ENCODE measurements around the gene AHCYL2. TPM values are rescaled to one million over a fixed set of nuclear protein-coding genes. Genes with fewer than 3 reads are reported as not detected.
"Not testable (repeated sequence)": the region's sequence is repeated elsewhere in the genome, so short reads cannot be mapped to it uniquely, and the experiment has no call there.

AHCYL2 gene
- total and polyA plus RNA-seq, 5 experiments from 2014 or later = 5.9 to 19.3 (median 10.6) TPM

DNA sequence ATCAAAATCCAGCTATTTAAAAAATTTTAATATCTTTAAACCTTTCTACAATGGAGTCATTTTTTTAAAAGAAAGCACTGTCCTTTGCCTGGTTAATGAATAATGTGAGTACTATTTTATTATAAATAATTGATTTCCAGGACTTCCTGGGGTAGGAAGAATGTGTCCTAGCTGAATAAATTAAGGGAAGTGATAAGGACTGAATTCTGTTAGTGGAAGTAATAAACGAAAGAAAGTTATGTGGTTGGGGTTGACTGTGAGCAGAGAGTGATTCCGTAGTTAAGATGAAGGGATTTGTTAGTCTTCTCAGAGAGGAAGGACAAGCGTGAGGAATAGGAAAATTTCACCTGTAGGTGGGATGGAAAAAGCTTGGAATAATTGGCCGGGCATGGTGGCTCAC lies 59.1 kb downstream of the AHCYL2 start:
- H3K9me3 Mint-ChIP-seq = no peaks in the 10 kb centered on the region
- H3K36me3 Mint-ChIP-seq = peaks cover 0 to 22% (median 7%) of the 10 kb centered on the region in 3 donors
- no peaks in the 10 kb centered on the region for H3K27me3 Mint-ChIP-seq
- POLR2A ChIA-PET = no interaction called here
- peak overlapping the region in 1 of 10 donors; percentile 51 for H3K27ac Mint-ChIP-seq
- peaks cover 1 to 11% (median 3%) of the 10 kb centered on the region in 4 donors for H3K4me1 Mint-ChIP-seq
- ATAC-seq (no peak), DNase-seq (no peak)
- no peak overlapping the region for H3K4me3 Mint-ChIP-seq

DNA sequence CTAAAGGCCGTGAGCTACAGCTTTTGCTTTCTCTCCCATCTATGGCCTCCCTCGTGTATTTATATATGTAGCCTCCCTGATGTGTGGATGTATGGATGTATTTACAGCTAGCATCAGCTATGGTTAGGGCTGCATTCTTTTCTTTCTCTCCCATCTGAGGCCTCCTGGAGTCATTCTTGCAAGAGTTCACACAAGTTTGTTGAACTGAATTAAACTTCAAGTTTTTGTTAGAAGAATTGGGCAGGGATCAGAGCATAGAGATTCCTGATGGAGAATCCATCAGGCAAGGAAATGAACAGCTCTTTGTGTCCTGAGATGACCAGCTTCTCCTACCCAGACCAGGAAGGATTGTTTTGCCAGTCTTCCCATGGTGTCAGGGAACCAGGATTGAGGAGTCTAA lies 60.3 kb downstream of the AHCYL2 start:
- POLR2A ChIA-PET = no interaction called here
- Mint-ChIP-seq H3K4me1 (peaks cover 1 to 6% (median 3%) of the 10 kb centered on the region in 4 donors), H3K36me3 (peaks cover 0 to 20% (median 7%) of the 10 kb centered on the region in 3 donors), H3K9me3 (no peaks in the 10 kb centered on the region), H3K27me3 (no peaks in the 10 kb centered on the region), H3K27ac (no peak overlapping the region), H3K4me3 (no peak overlapping the region)
- ATAC-seq (no peak), DNase-seq (no peak)

DNA sequence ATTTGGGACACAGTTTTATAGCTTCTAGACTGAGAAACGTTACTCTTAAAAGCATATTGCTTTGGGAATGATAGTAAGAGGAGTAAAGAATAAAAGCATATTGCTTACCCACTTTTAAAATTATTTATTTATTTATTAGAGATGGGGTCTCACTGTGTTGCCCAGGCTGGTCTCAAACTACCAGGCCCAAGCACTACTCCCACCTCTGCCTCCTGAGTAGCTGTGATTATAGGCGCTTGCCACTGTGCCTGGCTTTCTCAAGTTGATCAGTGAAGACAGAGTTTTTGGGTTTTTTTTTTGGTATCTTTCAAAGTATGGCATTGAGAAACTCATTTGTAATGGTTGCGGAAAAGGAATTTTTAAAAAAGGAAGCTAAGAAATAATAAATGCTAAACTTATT lies 68.0 kb downstream of the AHCYL2 start:
- POLR2A ChIA-PET = no interaction called here
- Mint-ChIP-seq H3K36me3 (peaks cover 0 to 12% (median 7%) of the 10 kb centered on the region in 3 donors), H3K4me1 (no peaks in the 10 kb centered on the region), H3K4me3 (no peak overlapping the region), H3K9me3 (no peaks in the 10 kb centered on the region), H3K27ac (no peak overlapping the region), H3K27me3 (no peaks in the 10 kb centered on the region)
- no peak for ATAC-seq
- no peak for DNase-seq

DNA sequence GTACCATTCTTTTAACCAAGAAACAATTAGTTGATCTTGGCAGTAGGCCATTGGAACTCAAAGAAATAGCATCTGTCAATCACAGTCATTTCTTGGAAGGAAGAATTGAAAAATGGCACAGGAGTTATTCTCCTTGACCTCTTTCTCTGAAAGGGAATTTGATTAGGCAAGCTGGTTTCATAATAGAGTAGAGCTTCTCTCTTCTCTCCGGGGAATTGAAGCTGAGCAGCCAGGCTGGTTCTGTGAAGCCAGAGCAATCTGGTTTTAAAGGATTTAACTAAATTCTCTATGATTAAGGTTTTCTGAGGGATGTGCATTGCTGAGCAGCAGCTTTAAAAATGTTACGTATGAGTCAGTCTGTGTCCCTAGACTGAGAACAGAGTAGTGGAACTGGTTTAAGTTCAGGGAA lies 70.2 kb downstream of the AHCYL2 start:
- H3K9me3 Mint-ChIP-seq = no peaks in the 10 kb centered on the region
- H3K36me3 Mint-ChIP-seq = peaks cover 0 to 5% (median 2%) of the 10 kb centered on the region in 3 donors
- H3K27me3 Mint-ChIP-seq = no peaks in the 10 kb centered on the region
- ATAC-seq (no peak), DNase-seq (no peak)
- POLR2A ChIA-PET = no interaction called here
- H3K27ac Mint-ChIP-seq = peak overlapping the region in 1 of 10 donors; percentile 41
- H3K4me3 Mint-ChIP-seq = no peak overlapping the region
- H3K4me1 Mint-ChIP-seq = no peaks in the 10 kb centered on the region

DNA sequence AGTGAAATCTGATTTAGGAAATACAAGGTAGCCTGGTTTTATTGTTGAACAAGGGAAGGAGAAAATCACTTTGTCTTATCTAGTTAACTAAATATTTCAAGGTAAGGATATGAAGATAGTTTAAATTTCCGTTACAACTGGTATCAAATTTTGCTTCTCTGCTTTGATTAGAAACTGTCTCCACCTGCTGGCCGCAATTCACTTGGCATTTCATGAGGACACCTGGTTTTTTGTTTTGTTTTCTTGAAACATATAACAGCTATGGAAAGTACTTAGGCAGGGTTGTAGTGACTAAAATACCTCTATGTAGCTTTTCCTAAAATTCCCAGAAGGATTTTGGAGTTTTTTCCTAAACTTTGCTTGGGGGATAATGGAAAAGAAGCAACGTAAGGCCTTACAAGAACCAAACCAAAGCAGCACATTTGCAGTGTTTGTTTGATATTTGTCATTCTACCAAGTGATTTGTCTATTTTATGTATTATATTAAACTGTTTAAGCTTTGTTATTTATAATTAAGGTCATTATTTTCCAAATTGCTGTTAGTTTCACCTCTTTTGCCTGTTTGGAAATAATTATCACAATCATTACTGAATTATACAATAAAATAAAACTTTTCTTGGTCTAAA lies 73.6 kb downstream of the AHCYL2 start:
- POLR2A ChIA-PET = interaction anchor here (0.9 to 1.6 kb wide), 2 partner anchors 74 to 80 kb away, joined by 3 to 4 read pairs; partner anchors contain the start of gene AHCYL2
- Mint-ChIP-seq H3K36me3 (peaks cover 0 to 12% (median 6%) of the 10 kb centered on the region in 3 donors), H3K27ac (no peak overlapping the region), H3K4me3 (no peak overlapping the region), H3K9me3 (peaks cover 0 to 8% (median 0%) of the 10 kb centered on the region in 9 donors), H3K27me3 (no peaks in the 10 kb centered on the region), H3K4me1 (peaks cover 0 to 7% (median 2%) of the 10 kb centered on the region in 4 donors)
- no peak for ATAC-seq
- peak; percentile 7 to 76 (median 35) for DNase-seq

DNA sequence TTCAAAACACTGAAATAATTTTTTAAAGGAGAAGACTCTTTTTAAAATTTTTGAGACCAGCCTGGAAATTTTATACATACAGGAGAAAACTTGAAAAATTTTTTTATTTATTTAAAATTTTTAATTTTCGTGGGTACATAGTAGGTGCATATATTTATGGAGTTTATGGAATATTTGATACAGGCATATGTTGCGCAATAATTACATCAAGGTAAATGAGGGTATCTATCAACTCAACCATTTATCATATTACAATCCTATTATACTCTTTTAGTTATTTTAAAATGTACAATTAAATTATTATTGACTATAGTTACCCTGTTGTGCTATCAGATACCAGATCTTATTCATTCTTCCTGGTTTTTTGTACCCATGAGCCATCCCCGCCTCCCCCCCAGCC lies 75.1 kb downstream of the AHCYL2 start:
- DNase-seq = no peak
- Mint-ChIP-seq H3K27ac (no peak overlapping the region), H3K4me3 (no peak overlapping the region), H3K4me1 (peaks cover 0 to 7% (median 2%) of the 10 kb centered on the region in 4 donors), H3K27me3 (no peaks in the 10 kb centered on the region), H3K36me3 (peaks cover 10 to 21% (median 13%) of the 10 kb centered on the region in 3 donors), H3K9me3 (peaks cover 0 to 9% (median 3%) of the 10 kb centered on the region in 9 donors)
- POLR2A ChIA-PET = interaction anchor here (0.6 kb wide), 1 partner anchor 562 kb away, joined by 4 read pairs; no protein-coding TSS in a partner anchor
- ATAC-seq = no peak

DNA sequence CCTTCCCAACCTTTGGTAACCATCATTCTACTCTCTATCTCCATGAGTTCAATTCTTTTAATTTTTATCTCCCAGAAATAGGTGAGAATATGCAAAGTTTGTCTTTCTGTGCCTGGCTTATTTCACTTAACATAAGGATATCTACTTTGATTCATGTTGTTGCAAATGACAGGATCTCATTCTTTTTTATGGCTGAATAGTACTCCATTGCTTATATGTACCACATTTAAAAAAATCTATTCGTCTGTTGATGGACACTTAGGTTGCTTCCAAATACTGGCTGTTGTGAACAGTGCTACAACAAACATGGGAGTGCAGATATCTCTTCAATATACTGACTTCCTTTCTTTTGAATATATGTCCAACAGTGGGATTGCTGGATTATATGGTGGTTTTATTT lies 75.5 kb downstream of the AHCYL2 start:
- H3K4me1 Mint-ChIP-seq, POLR2A ChIA-PET, H3K4me3 Mint-ChIP-seq: not testable (repeated sequence)

DNA sequence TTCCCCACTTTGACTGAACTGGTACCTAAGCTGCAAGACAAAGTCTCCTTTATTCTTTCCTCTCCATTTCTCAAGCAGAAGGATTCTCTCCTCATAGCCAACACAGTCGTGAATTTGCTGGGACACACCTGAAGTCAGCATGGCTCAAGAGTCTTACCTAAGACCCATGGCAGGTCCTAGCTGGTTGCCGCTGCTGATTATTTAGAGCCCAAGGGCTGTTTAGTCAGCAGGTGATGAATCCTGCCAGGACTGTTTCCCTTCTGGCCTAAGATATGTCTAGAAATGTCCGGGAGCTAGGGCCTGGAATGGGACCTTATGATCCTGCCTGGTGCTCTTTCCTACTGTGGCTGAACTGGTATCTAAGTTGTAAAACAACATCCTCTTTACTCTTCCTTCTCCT lies 82.8 kb downstream of the AHCYL2 start:
- POLR2A ChIA-PET = no interaction called here
- DNase-seq (no peak), ATAC-seq (no peak)
- H3K36me3 Mint-ChIP-seq = peaks cover 18 to 22% (median 21%) of the 10 kb centered on the region in 3 donors
- H3K9me3 Mint-ChIP-seq = peaks cover 0 to 12% (median 2%) of the 10 kb centered on the region in 9 donors
- H3K4me3 Mint-ChIP-seq = no peak overlapping the region
- H3K4me1 Mint-ChIP-seq = peaks cover 0 to 18% (median 8%) of the 10 kb centered on the region in 4 donors
- H3K27ac Mint-ChIP-seq = peak overlapping the region in 2 of 10 donors; percentile 34 to 51
- H3K27me3 Mint-ChIP-seq = no peaks in the 10 kb centered on the region

More for the DNA sequence above, 75.5 kb downstream of the AHCYL2 start:
- H3K36me3 Mint-ChIP-seq = peaks cover 10 to 23% (median 14%) of the 10 kb centered on the region in 3 donors
- H3K27ac Mint-ChIP-seq, H3K27me3 Mint-ChIP-seq, ATAC-seq, DNase-seq: not testable (repeated sequence)
- H3K9me3 Mint-ChIP-seq = peaks cover 0 to 12% (median 3%) of the 10 kb centered on the region in 9 donors

DNA sequence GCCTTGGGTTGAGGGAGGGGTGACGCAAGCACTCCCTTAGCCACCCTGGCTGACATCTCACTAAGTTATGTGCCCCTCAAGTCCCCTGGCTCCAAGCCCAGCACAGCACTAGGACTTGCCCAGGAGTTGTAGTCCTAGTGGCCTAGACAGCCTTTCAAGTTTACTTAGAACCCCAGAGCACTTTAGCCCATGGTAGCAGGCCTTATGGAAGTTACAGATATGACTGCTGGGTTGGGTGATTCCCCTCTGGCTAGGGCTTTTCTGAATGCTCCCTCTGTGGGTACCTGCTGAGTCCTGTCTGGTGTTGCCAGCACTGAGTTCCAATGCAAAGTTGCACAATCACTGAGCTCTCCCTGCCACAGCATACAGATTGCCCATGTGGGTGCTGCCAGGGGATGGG lies 83.2 kb downstream of the AHCYL2 start:
- H3K4me3 Mint-ChIP-seq = no peak overlapping the region
- POLR2A ChIA-PET = no interaction called here
- ATAC-seq (no peak), DNase-seq (no peak)
- H3K36me3 Mint-ChIP-seq = peaks cover 17 to 22% (median 21%) of the 10 kb centered on the region in 3 donors
- H3K4me1 Mint-ChIP-seq = peaks cover 0 to 20% (median 9%) of the 10 kb centered on the region in 4 donors
- H3K27me3 Mint-ChIP-seq = no peaks in the 10 kb centered on the region
- peak overlapping the region in 2 of 10 donors; percentile 34 to 51 for H3K27ac Mint-ChIP-seq
- H3K9me3 Mint-ChIP-seq = peaks cover 0 to 12% (median 2%) of the 10 kb centered on the region in 9 donors

DNA sequence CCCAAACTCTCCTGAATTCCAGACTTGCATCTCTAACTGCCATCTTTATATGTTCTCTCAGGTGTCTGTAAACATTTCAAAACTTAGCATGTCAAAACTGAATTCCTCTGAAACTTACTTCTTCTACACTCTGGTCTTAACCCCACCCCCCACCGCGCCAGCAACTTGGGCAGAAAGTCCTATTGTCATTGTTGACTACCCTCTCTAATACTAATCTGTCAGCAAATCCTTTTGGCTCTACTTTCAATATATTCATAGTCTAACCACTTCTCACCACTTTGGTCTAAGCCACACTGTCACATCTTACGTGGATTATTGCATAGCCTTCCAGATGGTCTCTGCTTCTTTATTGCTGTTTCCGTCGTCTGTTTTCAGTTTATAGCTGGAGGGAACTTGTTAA lies 86.6 kb downstream of the AHCYL2 start:
- POLR2A ChIA-PET = no interaction called here
- ATAC-seq (no peak), DNase-seq (no peak)
- no peak overlapping the region for H3K4me3 Mint-ChIP-seq
- H3K9me3 Mint-ChIP-seq = no peaks in the 10 kb centered on the region
- H3K27me3 Mint-ChIP-seq = no peaks in the 10 kb centered on the region
- H3K27ac Mint-ChIP-seq = peak overlapping the region in 1 of 10 donors; percentile 28
- peaks cover 0 to 27% (median 14%) of the 10 kb centered on the region in 4 donors for H3K4me1 Mint-ChIP-seq
- H3K36me3 Mint-ChIP-seq = peaks cover 6 to 23% (median 14%) of the 10 kb centered on the region in 3 donors

DNA sequence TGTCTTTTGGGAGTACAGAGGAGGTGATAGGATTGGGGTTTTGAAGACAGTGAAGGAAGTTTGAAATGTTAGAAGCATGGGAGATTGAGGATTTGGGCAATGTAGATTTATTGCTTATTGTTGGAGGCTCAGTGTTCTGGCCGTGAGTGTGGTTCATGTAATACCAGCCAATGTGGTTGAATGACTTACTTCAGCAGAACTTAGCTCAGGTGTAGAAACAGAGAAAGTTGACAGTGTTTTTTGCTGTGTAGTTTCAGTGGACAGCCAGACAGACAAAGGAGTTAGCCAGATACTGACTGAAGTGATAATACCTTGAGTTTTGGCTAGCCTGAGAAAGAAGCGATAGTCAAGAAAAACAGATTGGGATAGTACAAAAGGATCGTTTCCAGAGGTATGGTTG lies 88.5 kb downstream of the AHCYL2 start:
- Mint-ChIP-seq H3K27me3 (no peaks in the 10 kb centered on the region), H3K9me3 (no peaks in the 10 kb centered on the region), H3K4me3 (no peak overlapping the region), H3K36me3 (peaks cover 6 to 23% (median 14%) of the 10 kb centered on the region in 3 donors), H3K4me1 (peaks cover 0 to 23% (median 15%) of the 10 kb centered on the region in 4 donors), H3K27ac (peak overlapping the region in 3 of 10 donors; percentile 2 to 24 (median 6))
- DNase-seq (no peak), ATAC-seq (no peak)
- POLR2A ChIA-PET = no interaction called here

DNA sequence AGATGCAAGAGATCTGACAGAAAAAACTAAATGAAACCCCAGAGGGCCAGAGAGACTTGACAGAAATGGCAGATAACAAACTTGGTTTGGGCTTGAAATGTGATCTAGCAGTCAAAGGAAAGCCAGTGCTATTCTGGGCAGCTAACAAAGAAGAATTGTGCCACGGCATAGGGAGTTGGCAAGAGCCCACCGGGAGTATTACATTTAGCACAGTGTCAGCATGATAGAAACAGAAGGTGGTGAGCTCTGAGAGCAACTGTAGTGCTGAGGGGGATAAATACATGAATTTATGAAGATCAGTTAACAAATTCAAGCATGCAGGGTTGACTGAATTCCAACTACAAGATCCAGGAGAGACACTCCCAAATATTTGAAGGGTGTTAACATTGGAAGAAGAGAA lies 91.1 kb downstream of the AHCYL2 start:
- no peak for DNase-seq
- peaks cover 0 to 14% (median 5%) of the 10 kb centered on the region in 3 donors for H3K36me3 Mint-ChIP-seq
- H3K4me1 Mint-ChIP-seq = peaks cover 0 to 23% (median 11%) of the 10 kb centered on the region in 4 donors
- no peak overlapping the region for H3K27ac Mint-ChIP-seq
- H3K27me3 Mint-ChIP-seq = no peaks in the 10 kb centered on the region
- ATAC-seq = no peak
- H3K9me3 Mint-ChIP-seq = no peaks in the 10 kb centered on the region
- no peak overlapping the region for H3K4me3 Mint-ChIP-seq
- POLR2A ChIA-PET = no interaction called here

DNA sequence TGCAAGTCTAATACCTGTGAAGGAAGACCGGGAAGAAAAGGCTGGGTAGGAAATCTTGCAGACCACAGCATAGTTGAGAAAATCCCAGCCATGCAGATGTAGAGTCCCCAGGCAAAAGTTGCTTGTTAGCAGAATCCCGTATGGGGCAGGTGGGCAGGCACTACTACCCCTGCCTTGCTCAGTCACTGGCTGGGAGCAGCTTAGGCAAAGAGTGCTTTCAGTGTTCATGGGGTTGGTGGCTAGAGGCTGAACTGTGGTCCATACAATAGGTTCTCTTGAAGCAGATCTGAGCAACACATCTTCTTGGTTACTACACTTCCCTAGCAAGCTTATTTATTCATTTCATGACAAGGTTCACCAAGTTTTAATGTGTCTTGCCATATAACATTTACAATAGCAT lies 92.6 kb downstream of the AHCYL2 start:
- POLR2A ChIA-PET = no interaction called here
- H3K4me1 Mint-ChIP-seq = peaks cover 0 to 12% (median 9%) of the 10 kb centered on the region in 4 donors
- DNase-seq (no peak), ATAC-seq (no peak)
- H3K9me3 Mint-ChIP-seq = peaks cover 0 to 8% (median 0%) of the 10 kb centered on the region in 9 donors
- H3K4me3 Mint-ChIP-seq = no peak overlapping the region
- peak overlapping the region in 2 of 10 donors; percentile 13 to 23 for H3K27ac Mint-ChIP-seq
- peaks cover 5 to 18% (median 6%) of the 10 kb centered on the region in 3 donors for H3K36me3 Mint-ChIP-seq
- H3K27me3 Mint-ChIP-seq = no peaks in the 10 kb centered on the region
